ENCODE results near the gene ZFPM1.
"Not testable (repeated sequence)": the region's sequence is repeated elsewhere in the genome, so short reads cannot be mapped to it uniquely, and the experiment has no call there.

Gene ZFPM1

DNA sequence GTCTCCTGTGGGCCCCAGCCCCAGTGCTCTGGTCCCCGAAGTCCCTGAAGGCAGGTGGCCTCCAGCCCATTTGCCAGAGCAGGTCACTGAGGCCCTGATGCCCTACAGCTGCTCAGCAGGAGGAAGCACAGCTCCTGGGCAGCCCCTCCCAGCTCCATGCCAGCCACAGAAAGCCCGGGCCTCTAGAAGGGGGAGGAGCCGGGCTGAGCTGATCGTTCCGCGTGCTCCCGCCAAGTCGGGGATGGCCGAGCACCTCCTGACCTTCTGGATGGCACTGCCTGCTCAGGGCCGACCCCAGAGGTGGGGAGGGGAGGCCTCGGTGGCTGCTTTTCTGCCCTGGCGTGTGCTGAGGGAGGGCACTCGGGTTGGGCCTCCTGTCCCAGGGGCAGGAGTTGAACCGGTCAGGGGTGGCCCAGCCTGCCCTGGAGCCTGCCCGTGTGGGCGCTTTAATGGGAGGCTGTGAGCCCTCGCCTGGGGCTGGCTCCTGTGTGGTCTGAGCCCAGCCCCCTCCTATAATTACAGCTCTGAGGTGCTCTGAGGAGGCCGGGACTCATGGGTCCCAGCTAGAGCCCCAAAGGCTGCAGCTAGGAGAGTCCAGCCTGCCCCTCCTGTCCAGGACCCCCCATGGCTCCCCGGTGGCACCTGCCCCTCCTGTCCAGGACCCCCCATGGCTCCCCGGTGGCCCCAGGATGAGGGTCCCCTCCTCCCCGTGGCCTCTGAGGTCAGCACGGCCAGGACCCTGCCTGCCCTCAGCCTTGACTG is 29.7 kb downstream of the ZFPM1 start:
- no peak overlapping the region for H2AFZ ChIP-seq (ENCODE audit: low read depth, low read length)
- H3K36me3 ChIP-seq (ENCODE audit: insufficient read depth, low read length): no peaks in the 10 kb centered on the region
- H3K27me3 ChIP-seq (ENCODE audit: insufficient read depth, low read length): no peaks in the 10 kb centered on the region
- H3K9me3 ChIP-seq (ENCODE audit: low read length): no peaks in the 10 kb centered on the region
- H3K4me3 ChIP-seq (ENCODE audit: low read length): no peak overlapping the region
- peaks cover 31% of the 10 kb centered on the region for H3K4me1 ChIP-seq (ENCODE audit: insufficient read depth, low read length)

GRCh38 chr16:88483392-88483641 is 30.2 kb downstream of the ZFPM1 start:
- no peaks in the 10 kb centered on the region for H3K36me3 ChIP-seq (ENCODE audit: insufficient read depth, low read length)
- H3K4me3 ChIP-seq (ENCODE audit: low read length): no peak overlapping the region
- no peaks in the 10 kb centered on the region for H3K9me3 ChIP-seq (ENCODE audit: low read length)
- no peaks in the 10 kb centered on the region for H3K27me3 ChIP-seq (ENCODE audit: insufficient read depth, low read length)
- H2AFZ ChIP-seq (ENCODE audit: low read depth, low read length): no peak overlapping the region
- H3K4me1 ChIP-seq (ENCODE audit: insufficient read depth, low read length): peaks cover 25% of the 10 kb centered on the region

- H3K9me3 ChIP-seq (ENCODE audit: low read length): no peaks in the 10 kb centered on the region
- no peak overlapping the region for H3K4me3 ChIP-seq (ENCODE audit: low read length)
- H2AFZ ChIP-seq (ENCODE audit: low read depth, low read length): no peak overlapping the region
- peaks cover 21% of the 10 kb centered on the region for H3K4me1 ChIP-seq (ENCODE audit: insufficient read depth, low read length)
- no peaks in the 10 kb centered on the region for H3K36me3 ChIP-seq (ENCODE audit: insufficient read depth, low read length)
- H3K27me3 ChIP-seq (ENCODE audit: insufficient read depth, low read length): no peaks in the 10 kb centered on the region
Observed at GRCh38 chr16:88484505-88485365, 31.7 kb downstream of the ZFPM1 start.

DNA sequence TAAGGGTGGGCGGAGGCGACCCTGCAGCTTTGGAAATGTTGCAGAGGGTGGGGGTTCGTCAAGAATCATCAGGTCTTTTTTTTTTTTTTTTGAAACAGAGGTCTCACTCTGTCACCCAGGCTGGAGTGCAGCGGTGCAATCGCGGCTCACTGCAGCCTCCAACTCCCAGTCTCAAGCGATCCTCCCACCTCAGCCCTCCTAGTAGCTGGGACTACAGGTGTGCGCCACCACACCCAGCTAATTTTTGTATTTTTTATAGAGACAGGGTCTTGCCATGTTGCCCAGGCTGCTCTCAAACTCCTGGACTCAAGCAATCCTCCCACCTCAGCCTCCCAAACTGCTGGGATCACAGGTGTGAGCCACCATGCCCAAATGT is 32.3 kb downstream of the ZFPM1 start:
- H3K4me3 ChIP-seq (ENCODE audit: low read length); H3K9me3 ChIP-seq (ENCODE audit: low read length); H3K27me3 ChIP-seq (ENCODE audit: insufficient read depth, low read length); H2AFZ ChIP-seq (ENCODE audit: low read depth, low read length); H3K36me3 ChIP-seq (ENCODE audit: insufficient read depth, low read length): not testable (repeated sequence)
- peaks cover 21% of the 10 kb centered on the region for H3K4me1 ChIP-seq (ENCODE audit: insufficient read depth, low read length)

DNA sequence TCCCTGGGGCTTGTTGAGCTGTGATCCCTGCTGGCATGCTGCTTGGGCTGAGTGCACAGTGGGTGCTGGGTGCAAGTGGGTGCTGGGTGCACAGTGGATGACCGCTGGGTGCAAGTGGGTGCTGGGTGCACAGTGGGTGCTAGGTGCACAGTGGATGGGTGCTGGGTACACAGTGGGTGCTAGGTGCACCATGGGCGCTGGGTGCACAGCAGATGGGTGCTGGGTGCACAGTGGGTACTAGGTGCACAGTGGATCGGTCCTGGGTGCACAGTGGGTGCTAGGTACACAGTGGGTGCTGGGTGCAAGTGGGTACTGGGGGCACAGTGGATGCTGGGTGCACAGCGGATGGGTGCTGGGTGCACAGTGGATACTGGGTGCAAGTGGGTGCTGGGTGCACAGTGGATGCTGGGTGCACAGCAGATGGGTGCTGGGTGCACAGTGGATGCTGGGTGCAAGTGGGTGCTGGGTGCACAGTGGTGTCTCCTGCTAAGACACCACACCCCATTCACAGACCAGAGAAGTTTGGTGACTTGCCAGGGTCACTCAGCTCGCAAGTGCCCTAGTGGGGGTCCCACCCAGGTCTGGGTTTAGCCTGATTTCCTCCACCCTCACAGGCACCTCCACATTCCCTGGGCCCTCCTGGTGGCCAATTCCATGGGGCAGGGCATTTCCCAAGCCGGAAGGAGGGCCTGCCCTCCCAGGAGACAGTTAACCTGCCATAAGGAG is 33.5 kb downstream of the ZFPM1 start:
- H3K9me3 ChIP-seq (ENCODE audit: low read length): no peaks in the 10 kb centered on the region
- no peak overlapping the region for H3K4me3 ChIP-seq (ENCODE audit: low read length)
- H2AFZ ChIP-seq (ENCODE audit: low read depth, low read length): no peak overlapping the region
- peaks cover 21% of the 10 kb centered on the region for H3K4me1 ChIP-seq (ENCODE audit: insufficient read depth, low read length)
- H3K27me3 ChIP-seq (ENCODE audit: insufficient read depth, low read length): no peaks in the 10 kb centered on the region
- no peaks in the 10 kb centered on the region for H3K36me3 ChIP-seq (ENCODE audit: insufficient read depth, low read length)

DNA sequence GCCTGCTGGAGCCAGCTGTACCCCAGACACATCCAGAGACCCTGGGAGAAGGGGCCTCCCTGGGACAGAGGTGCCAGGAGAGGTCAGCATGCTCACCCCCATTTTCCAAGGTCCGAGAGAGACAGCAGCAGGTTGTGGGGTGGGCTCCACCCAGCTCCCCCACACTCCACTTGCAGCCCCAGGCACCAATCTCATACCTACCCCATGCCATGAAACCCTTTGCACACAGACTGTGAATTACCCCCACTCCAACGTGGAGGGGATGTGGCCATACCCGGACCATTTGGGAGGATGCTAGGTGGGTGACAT is 34.0 kb downstream of the ZFPM1 start:
- Histone ChIP-seq H3K27me3 (ENCODE audit: insufficient read depth, low read length) (no peaks in the 10 kb centered on the region), H3K4me1 (ENCODE audit: insufficient read depth, low read length) (peaks cover 16% of the 10 kb centered on the region), H3K36me3 (ENCODE audit: insufficient read depth, low read length) (no peaks in the 10 kb centered on the region), H3K9me3 (ENCODE audit: low read length) (no peaks in the 10 kb centered on the region), H3K4me3 (ENCODE audit: low read length) (no peak overlapping the region), H2AFZ (ENCODE audit: low read depth, low read length) (no peak overlapping the region)

- H3K4me1 ChIP-seq (ENCODE audit: insufficient read depth, low read length): peaks cover 6% of the 10 kb centered on the region
- no peaks in the 10 kb centered on the region for H3K9me3 ChIP-seq (ENCODE audit: low read length)
- no peak overlapping the region for H2AFZ ChIP-seq (ENCODE audit: low read depth, low read length)
- no peaks in the 10 kb centered on the region for H3K36me3 ChIP-seq (ENCODE audit: insufficient read depth, low read length)
- H3K4me3 ChIP-seq (ENCODE audit: low read length): no peak overlapping the region
- no peaks in the 10 kb centered on the region for H3K27me3 ChIP-seq (ENCODE audit: insufficient read depth, low read length)
Observed at GRCh38 chr16:88487920-88488851, 35.1 kb downstream of the ZFPM1 start.

- Histone ChIP-seq H3K4me3 (ENCODE audit: low read length) (no peak overlapping the region), H3K9me3 (ENCODE audit: low read length) (no peaks in the 10 kb centered on the region), H2AFZ (ENCODE audit: low read depth, low read length) (no peak overlapping the region), H3K36me3 (ENCODE audit: insufficient read depth, low read length) (no peaks in the 10 kb centered on the region), H3K27me3 (ENCODE audit: insufficient read depth, low read length) (no peaks in the 10 kb centered on the region), H3K4me1 (ENCODE audit: insufficient read depth, low read length) (no peaks in the 10 kb centered on the region)
Observed at GRCh38 chr16:88489163-88489741, 36.2 kb downstream of the ZFPM1 start.

- no peaks in the 10 kb centered on the region for H3K9me3 ChIP-seq (ENCODE audit: low read length)
- H3K4me3 ChIP-seq (ENCODE audit: low read length): no peak overlapping the region
- no peaks in the 10 kb centered on the region for H3K27me3 ChIP-seq (ENCODE audit: insufficient read depth, low read length)
- no peak overlapping the region for H2AFZ ChIP-seq (ENCODE audit: low read depth, low read length)
- H3K4me1 ChIP-seq (ENCODE audit: insufficient read depth, low read length): no peaks in the 10 kb centered on the region
- no peaks in the 10 kb centered on the region for H3K36me3 ChIP-seq (ENCODE audit: insufficient read depth, low read length)
Observed at GRCh38 chr16:88491001-88491559, 38.0 kb downstream of the ZFPM1 start.

GRCh38 chr16:88491560-88492310 is 38.7 kb downstream of the ZFPM1 start:
- Histone ChIP-seq H2AFZ (ENCODE audit: low read depth, low read length) (no peak overlapping the region), H3K36me3 (ENCODE audit: insufficient read depth, low read length) (no peaks in the 10 kb centered on the region), H3K4me3 (ENCODE audit: low read length) (no peak overlapping the region), H3K27me3 (ENCODE audit: insufficient read depth, low read length) (no peaks in the 10 kb centered on the region), H3K4me1 (ENCODE audit: insufficient read depth, low read length) (no peaks in the 10 kb centered on the region), H3K9me3 (ENCODE audit: low read length) (no peaks in the 10 kb centered on the region)

DNA sequence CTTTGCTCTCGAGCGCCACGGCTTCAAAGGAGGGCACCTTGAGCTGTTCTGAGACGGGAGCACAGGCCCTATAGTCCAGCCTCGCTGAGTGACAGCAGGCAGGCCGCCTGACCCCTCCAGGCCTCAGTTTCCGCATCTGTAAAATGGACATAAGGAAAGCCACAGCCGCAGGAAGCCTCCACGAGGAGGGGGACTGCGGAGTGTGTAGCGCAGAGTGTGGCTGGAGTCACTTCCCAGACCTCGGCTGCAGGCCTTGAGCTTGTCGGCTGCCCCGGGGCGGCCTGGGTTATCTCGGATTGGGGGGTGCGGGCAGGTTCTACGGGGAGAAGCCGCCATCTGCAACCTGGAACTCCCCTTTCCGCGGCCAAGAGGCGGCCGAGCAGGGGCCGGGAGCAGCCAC is 40.8 kb downstream of the ZFPM1 start:
- no peaks in the 10 kb centered on the region for H3K36me3 ChIP-seq (ENCODE audit: insufficient read depth, low read length)
- H3K27me3 ChIP-seq (ENCODE audit: insufficient read depth, low read length): no peaks in the 10 kb centered on the region
- H3K9me3 ChIP-seq (ENCODE audit: low read length): no peaks in the 10 kb centered on the region
- no peaks in the 10 kb centered on the region for H3K4me1 ChIP-seq (ENCODE audit: insufficient read depth, low read length)
- no peak overlapping the region for H2AFZ ChIP-seq (ENCODE audit: low read depth, low read length)
- no peak overlapping the region for H3K4me3 ChIP-seq (ENCODE audit: low read length)
